Activated CD4-positive, alpha-beta T cell treated with anti-CD3 and anti-CD28 coated beads, Interleukin-10, Interleukin-2, amounts not matched to agents 100 ng/mL and 50 ng/mL, durations not matched to agents 16 hours and 8 hours (primary cell): ENCODE measurements around the gene MOGAT2.
A peak's percentile ranks its signal among the peaks of the same experiment; 100 is the strongest.
"Not testable (repeated sequence)": the region's sequence is repeated elsewhere in the genome, so short reads cannot be mapped to it uniquely, and the experiment has no call there.

ENCODE experiments used
- DNase-seq: peaks from one replicate; pipeline ENCODE4 v3.0.0-alpha.2; 2020

Gene MOGAT2

GRCh38 chr11:75719340-75720239 is 2.0 kb downstream of the MOGAT2 start:
- DNase-seq, result no peak

DNA sequence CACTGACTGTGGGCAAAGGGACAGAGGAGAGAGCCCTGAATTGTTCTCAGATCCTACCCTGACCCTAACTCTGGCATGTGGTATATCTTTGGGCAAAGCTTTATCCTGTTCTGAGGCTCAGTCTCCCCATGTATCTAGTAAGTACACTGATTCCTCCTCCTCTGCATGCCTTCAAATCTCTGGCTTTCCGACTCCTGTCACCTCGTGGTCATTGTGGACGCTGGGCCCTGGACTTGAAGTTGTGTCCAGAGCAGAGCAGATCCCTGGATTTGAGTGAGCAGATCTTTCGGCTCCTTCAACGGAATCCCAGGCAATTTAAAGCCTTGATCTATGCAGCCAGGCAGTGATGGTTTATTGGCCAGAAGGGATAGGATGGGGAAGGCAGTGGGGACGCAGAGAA is 3.0 kb downstream of the MOGAT2 start:
- no peak for DNase-seq

- DNase-seq, result no peak
These were observed 4.4 kb downstream of the MOGAT2 start for GRCh38 chr11:75721852-75722668.

- DNase-seq, result no peak
These were observed 5.0 kb downstream of the MOGAT2 start for GRCh38 chr11:75722669-75723042.

DNA sequence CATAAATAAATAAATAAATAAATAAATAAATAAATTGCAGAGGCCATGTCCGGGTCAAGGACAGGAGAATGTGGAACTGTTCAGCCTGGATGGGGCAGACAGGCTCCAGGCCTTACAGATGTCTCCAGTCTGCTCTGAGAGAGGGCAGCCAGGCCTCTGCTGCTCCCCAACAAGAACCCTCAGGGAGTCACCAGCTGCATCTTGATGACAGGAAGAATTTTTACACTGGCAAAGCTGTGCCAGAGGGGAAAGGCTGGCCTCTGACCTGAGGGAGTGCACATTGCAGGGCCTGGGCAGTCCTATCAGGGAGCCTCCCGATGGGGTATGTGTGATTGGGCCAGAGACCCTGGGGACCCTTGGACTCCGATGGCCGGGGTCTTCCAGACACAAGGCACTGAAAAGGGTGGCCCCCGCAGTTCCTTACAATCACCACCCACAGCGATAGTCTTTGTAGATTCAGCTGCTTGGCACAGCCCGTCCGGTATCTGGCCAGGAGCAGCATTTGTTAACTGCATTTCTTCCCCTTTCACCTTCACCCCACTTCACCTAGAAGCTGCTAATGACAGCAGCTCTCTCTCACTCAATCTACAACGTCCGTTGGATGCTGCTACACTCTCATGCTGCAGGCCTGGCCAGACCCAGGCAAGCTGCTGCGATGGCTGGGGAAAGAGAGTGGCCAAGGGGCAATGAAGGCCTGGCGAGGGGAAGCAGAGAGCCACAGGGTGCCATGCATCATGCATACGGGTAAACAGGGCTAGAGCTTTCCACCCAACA is 8.1 kb downstream of the MOGAT2 start:
- DNase-seq, result no peak

- no peak for DNase-seq
These were observed 11.4 kb downstream of the MOGAT2 start for GRCh38 chr11:75728992-75729391.

- no peak for DNase-seq
These were observed 13.5 kb downstream of the MOGAT2 start for GRCh38 chr11:75731095-75731494.

DNA sequence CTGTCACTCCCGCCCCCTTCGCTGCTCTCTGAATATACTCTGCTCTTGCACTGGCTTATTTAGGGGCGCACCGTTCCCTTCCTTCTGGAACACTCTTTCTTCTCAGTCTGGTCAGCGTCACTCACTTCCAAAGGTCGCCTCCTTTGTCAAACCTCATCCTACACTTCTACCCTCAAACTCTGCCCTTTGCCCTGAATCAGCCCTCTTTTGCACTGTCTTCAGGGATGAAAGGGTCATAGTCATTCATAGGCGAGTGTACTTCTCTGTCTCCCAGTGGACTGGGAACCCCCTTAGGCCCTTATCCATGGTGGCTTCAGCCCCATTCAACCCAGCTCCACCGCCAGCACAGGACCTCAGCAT is 15.4 kb downstream of the MOGAT2 start:
- no peak for DNase-seq

DNA sequence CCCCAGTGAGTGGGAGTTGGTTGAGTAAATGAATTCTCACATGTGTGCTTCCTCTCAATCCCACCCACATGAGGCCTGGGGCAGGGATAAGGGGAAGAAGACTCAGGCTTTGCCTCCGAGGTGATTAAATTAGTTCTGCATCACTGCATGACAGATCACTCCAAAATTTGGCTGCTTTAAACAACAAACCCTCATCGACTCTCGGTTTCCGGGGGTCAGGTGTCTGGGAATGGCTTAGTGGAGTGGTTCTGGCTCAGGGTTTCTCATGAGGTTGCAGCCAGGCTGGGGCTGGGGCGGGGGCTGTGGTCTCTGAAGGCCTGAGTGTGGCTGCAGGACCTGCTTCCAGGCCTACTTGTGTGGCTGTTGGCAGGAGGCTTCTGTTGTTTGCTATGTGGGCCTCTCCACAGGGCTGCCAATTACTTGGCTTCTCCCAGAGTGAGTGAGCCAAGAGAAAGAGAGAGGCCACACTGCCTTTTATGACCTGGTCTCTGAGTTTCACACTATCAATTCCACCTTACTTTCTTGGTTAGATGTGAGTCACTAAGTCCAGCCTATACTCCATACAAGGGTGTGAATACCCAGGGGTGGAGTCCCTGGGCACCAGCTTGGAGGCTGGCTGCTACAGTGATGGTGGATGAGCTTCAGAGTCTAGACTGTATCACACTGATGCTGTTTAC is 15.9 kb downstream of the MOGAT2 start:
- peak; percentile 36 for DNase-seq

- DNase-seq, result no peak
These were observed 17.0 kb downstream of the MOGAT2 start for GRCh38 chr11:75734491-75735180.

DNA sequence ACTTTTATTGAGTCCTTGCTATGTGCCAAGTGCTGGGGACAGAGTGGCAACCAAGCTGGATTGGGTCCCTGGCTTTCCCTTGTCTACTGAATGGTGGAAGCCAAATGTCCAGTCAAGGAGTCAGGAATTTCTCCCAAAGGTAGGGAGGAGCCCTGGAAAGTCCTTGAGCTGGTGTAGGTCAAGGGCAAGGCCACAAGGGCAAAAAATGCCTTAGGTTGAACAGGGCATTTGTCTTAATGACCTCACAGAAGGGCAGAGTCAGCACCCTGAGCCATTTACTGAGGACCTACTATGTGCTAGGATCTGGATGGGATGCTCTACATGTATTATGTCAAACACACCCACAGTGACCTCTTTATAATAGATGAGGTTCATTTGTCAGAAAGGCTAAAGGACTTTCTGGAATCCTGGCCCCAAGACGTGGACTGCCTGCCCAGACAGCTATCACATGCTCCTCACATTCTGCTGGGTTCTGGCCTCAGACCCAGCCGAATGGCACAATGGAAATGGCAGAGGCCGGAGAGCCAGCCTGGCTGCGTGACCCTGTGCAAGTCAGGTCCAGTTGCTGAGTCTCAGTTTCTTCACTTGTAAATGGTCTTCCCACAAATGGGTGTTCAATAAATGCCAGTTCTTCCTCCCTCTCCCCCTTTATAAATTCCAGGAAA is 17.7 kb downstream of the MOGAT2 start:
- no peak for DNase-seq

DNA sequence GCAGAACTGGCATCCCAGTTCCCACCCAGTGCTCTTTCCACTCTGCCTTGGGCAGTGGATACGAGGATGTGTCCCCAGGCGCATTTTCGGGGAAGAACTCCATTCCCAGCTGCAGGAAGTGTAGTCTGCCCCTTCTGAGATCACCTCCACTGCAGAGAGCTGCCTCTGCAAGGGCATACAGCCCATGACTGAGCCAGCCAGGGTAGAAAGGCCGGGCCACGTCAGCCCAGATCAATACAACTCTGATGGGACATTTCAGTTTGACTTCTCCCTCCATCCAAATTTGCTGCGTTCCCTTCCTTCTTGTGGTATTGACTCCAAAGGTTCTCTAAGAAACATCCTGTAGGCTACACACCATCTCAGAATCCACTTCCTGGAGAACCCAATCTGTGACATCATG is 19.7 kb downstream of the MOGAT2 start:
- DNase-seq, result no peak

- no peak for DNase-seq
These were observed 23.0 kb downstream of the MOGAT2 start for GRCh38 chr11:75740681-75741080.

DNA sequence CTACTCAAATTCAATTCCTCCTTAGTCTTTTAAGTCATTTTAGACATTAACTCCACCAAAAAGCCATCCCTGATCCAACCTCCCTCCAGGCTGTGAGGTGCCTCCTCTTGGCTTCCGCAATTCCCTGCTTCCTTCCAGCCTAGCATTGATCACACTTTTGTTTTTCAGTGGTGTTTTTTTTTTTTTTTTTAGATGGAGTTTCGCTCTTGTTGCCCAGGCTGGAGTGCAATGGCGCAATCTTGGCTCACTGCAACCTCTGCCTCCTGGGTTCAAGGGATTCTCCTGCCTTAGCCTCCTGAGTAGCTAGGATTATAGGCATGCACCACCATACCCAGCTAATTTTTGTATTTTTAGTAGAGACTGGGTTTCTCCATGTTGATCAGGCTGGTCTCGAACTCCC is 25.5 kb downstream of the MOGAT2 start:
- DNase-seq, result not testable (repeated sequence)

- DNase-seq, result no peak
These were observed 26.3 kb downstream of the MOGAT2 start for GRCh38 chr11:75743711-75744563.

DNA sequence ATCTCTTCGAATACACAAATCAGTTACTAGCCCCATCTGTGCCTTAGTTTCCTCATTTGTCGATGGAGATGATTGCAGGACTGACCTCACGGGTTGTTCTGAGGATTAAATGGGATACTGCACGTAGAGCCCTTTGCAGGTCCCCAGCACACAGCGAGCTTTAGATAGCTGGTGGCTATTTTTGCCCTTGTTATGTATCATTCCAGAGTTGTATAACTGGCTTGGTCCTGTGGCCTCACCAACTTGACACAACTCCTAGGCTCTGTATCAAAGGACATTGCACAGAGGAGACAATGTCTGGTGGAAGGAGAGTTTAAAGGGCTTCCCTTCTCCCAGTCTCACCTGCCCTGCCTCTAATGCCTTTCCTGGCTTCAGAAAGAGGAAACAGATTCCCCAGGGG is 28.2 kb downstream of the MOGAT2 start:
- no peak for DNase-seq

DNA sequence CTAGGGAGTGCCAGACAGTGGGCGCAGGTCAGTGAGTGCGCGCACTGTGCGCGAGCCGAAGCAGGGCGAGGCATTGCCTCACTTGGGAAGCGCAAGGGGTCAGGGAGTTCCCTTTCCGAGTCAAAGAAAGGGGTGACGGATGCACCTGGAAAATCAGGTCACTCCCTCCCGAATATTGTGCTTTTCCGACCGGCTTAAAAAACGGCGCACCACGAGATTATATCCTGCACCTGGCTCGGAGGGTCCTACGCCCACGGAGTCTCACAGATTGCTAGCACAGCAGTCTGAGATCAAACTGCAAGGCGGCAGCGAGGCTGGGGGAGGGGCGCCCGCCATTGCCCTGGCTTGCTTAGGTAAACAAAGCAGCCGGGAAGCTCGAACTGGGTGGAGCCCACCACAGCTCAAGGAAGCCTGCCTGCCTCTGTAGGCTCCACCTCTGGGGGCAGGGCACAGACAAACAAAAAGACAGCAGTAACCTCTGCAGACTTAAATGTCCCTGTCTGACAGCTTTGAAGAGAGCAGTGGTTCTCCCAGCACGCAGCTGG is 31.2 kb downstream of the MOGAT2 start:
- not testable (repeated sequence) for DNase-seq

- DNase-seq, result not testable (repeated sequence)
These were observed 37.3 kb downstream of the MOGAT2 start for GRCh38 chr11:75754933-75755332.

DNA sequence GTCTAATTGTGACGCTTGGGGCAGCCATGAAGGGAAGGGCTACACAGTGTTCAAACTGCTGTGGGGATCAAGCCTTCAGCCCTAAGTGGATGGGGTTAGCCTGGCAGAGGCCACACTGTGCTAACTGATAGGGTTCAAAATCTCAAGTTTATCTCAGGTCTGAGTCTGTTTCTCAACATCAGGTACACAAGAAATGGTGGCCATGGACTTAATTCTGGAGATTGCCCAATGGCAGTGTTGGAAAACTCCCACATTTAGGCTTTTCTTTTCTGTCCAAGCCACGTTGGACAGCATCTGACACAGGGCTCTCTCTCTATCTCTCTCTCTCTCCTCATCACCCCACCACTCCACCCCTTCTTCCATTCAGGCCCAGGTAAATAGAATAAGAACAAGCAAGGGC is 40.0 kb downstream of the MOGAT2 start:
- DNase-seq, result no peak

DNA sequence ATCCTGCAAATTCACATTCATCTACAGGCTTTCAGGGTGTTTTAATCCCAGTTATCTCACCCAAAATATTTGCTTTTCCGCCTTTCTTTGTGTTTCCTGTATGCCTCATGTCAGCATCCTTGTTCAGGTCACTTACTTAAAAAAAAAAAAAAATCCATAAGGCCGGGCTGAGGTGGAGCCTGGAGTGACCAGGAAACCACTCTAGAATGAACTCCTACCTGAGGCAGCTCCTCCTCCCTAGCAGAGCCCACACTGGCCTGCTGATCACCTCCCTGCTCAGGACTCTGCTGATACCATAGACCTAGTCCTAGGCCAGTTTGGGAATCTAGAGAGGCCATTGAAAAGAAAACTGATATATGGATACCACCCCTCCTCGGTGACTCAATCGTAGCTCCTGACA is 42.2 kb downstream of the MOGAT2 start:
- no peak for DNase-seq
